Small intestine (tissue), 7 donors: ENCODE data around the gene LDLRAD2. TPM values are rescaled to one million over a fixed set of nuclear protein-coding genes. Genes with fewer than 3 reads are reported as not detected.

Experiments
- DNase-seq, 2 donors: peaks; one replicate each; pipeline versions ENCODE4 v3.0.0 to v3.0.0-alpha.2; 2013
- FAIRE-seq: peaks from 2 replicates; lab custom pipeline; 2012; peaks lifted over from hg19 to GRCh38; lab: Jason Lieb, UNC
- H3K27ac ChIP-seq, 3 donors: one replicate each; pipeline ENCODE4 v1.5.1; 2013; ENCODE audit warnings: low read length in 2 of 3, mild to moderate bottlenecking in 2 of 3, control low read depth in 1 of 3, inconsistent platforms in 1 of 3, low read depth in 1 of 3, moderate library complexity in 1 of 3
- H3K27me3 ChIP-seq, 3 donors: one replicate each; pipeline ENCODE4 v1.6.1; 2013; ENCODE audit warnings: low read length in 3 of 3, inconsistent platforms in 1 of 3; ENCODE audit not compliant: control insufficient read depth in 3 of 3, insufficient read depth in 3 of 3
- H3K36me3 ChIP-seq, 3 donors: one replicate each; pipeline ENCODE4 v1.6.1; 2013; ENCODE audit warnings: low read length in 3 of 3, inconsistent platforms in 1 of 3, low read depth in 1 of 3, mild to moderate bottlenecking in 1 of 3, moderate library complexity in 1 of 3; ENCODE audit not compliant: control insufficient read depth in 3 of 3, insufficient read depth in 2 of 3
- H3K4me1 ChIP-seq, 3 donors: one replicate each; pipeline ENCODE4 v1.6.1; 2013; ENCODE audit warnings: low read length in 2 of 3, inconsistent platforms in 1 of 3, low read depth in 1 of 3, mild to moderate bottlenecking in 1 of 3, moderate library complexity in 1 of 3; ENCODE audit not compliant: control insufficient read depth in 3 of 3, insufficient read depth in 2 of 3
- H3K4me3 ChIP-seq, 3 donors: one replicate each; pipeline ENCODE4 v1.5.1; 2013; ENCODE audit warnings: low read length in 3 of 3, control low read depth in 1 of 3, inconsistent platforms in 1 of 3, low read depth in 1 of 3, mild to moderate bottlenecking in 1 of 3, moderate library complexity in 1 of 3
- H3K9me3 ChIP-seq, 2 donors: one replicate each; pipeline ENCODE4 v1.6.1; 2013; ENCODE audit warnings: low read depth in 1 of 2, low read length in 1 of 2; ENCODE audit not compliant: control insufficient read depth in 2 of 2, insufficient read depth in 1 of 2
- WGBS, 3 donors: extraction: QIAGEN DNeasy Blood & Tissue Kit; methylation state at CpG; one replicate each; pipeline ENCODE4 v1.1.7; 2013; 5-methylcytosine and 5-hydroxymethylcytosine counted together
- polyA plus RNA-seq, 4 donors: library from polyadenylated mRNA; stranded (reverse) in 3 of 4; unstranded in 1 of 4; fragments of 200-250 nt in 3 of 4; fragments of 120-200 nt in 1 of 4; gene quantifications; one replicate each; pipeline versions ENCODE4 v1.2.1 to v1.2.3, GENCODE V29; 2013
- donor health status: healthy with polysubstance abuse.
- donor health status: control.
- donor health status: control.
- donor health status: Bipolar disorder and iron deficiency.
- donor health status: healthy.

LDLRAD2 gene
- polyA plus RNA-seq, 4 donors, result 0.22 to 1.7 (median 0.83) TPM

DNA sequence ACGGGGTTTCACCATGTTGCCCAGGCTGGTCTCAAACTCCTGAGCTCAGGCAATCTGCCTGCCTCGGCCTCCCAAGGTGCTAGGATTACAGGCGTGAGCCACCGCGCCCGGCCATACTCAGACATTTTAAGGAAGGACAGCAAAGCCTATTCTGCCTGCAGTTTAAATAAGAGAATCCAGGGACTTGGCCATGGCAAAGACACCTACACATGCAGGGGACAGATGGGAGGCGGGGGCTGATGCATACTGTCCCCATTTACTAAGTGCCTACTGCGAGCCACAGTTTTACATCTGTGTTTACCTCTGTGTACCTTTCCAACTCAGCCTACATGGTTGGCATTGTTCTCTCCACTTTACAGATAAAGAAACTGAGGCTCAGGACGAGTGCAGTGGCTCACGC is 25.4 kb downstream of the LDLRAD2 start:
- peaks cover 9 to 96% (median 16%) of the 10 kb centered on the region in 3 donors for H3K36me3 ChIP-seq
- H3K4me3 ChIP-seq, result no peak overlapping the region
- no peak for DNase-seq
- WGBS, 3 donors, result 93 to 95% (median 95%) methylated on average over 10 of the region's 10 CpGs
- H3K4me1 ChIP-seq, result no peaks in the 10 kb centered on the region
- peaks cover 0 to 17% of the 10 kb centered on the region in 2 donors for H3K9me3 ChIP-seq
- FAIRE-seq, result no peak
- no peak overlapping the region for H3K27ac ChIP-seq
- H3K27me3 ChIP-seq, result no peaks in the 10 kb centered on the region

DNA sequence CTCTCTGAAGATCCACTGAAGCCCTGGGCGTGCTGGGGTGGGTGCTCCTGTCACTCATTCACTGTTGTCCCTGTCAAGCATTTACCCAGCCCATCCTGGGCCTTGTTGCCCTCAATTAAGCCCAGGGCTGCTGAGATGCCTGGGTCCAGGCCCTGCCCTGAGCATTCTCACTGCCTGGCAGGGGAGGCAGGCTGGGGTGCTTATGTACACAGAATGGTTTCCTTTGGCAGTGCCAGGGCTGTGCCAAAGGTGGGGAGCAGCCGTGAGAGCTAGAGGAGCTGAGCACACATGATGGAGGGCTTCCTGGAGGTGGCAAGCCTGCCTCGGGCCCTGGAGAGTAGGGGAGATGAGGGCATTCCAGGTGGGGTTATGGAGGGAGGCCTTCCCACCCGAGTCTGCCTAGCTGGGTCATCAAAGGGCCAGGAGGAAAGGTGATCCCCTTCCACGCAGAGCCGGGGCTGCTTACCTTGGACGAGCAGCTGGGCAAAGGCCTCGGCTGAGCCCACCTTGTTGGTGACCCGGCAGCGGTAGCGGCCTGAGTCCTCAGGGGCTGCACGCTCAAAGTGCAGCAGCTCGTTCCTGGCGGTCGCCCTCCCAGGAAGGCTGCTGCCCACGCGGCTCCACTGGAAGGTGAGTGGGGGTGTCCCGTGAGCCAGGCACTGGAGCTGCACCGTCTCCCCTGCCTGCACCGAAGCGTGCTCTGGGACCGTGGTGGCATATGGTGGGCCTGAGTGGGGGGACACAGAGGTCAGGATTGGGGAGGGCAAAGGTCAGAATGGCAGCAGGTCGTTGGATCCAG is 26.5 kb downstream of the LDLRAD2 start:
- 85 to 90% (median 87%) methylated on average over 23 of the region's 23 CpGs for WGBS, 3 donors
- H3K4me1 ChIP-seq, result no peaks in the 10 kb centered on the region
- H3K4me3 ChIP-seq, result no peak overlapping the region
- H3K27me3 ChIP-seq, result no peaks in the 10 kb centered on the region
- no peak for FAIRE-seq
- DNase-seq, result no peak
- peaks cover 0 to 17% of the 10 kb centered on the region in 2 donors for H3K9me3 ChIP-seq
- no peak overlapping the region for H3K27ac ChIP-seq
- H3K36me3 ChIP-seq, result peaks cover 9 to 96% (median 13%) of the 10 kb centered on the region in 3 donors

DNA sequence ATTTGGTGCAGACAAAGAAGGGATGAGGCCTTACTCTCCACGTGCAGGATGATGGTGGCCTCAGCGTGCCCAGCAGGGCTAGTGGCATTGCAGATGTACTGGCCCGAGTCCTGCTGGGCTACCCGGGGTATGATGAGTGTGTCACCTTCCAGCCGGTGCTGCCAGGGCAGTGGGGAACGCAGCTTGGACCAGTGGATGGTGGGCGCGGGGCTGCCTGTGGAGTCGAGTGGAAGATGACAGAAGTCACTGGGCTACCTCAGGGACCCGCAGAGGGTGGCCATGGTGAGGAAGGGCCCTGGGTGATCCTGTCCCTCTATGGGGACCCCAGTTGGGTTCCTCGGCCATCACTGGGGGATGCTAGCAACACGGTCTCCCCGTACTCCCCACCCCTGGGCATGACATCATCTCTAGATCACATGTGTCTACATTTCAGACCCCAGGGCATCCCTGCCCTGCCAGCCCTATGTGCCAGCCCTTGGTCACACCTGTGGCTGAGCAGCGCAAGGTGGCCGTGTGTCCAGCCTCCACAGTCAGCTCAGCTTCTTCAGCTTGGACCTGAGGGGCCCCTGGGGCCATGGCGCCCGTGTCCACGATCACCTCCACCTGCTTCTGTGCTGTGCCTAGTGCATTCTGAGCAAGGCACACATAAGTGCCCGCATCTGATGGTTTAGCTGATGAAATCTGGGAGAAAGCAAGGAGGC is 27.4 kb downstream of the LDLRAD2 start:
- FAIRE-seq (no peak), DNase-seq (no peak)
- H3K4me1 ChIP-seq, result no peaks in the 10 kb centered on the region
- H3K4me3 ChIP-seq, result no peak overlapping the region
- peaks cover 6 to 96% (median 13%) of the 10 kb centered on the region in 3 donors for H3K36me3 ChIP-seq
- H3K27me3 ChIP-seq, result no peaks in the 10 kb centered on the region
- 89 to 94% (median 91%) methylated on average over 16 to 19 of the region's 19 CpGs for WGBS, 3 donors
- no peak overlapping the region for H3K27ac ChIP-seq
- peaks cover 0 to 10% of the 10 kb centered on the region in 2 donors for H3K9me3 ChIP-seq

GRCh38 chr1:21840981-21841380 is 28.9 kb downstream of the LDLRAD2 start:
- Histone ChIP-seq H3K27ac (no peak overlapping the region), H3K9me3 (no peaks in the 10 kb centered on the region), H3K27me3 (no peaks in the 10 kb centered on the region), H3K4me3 (no peak overlapping the region), H3K36me3 (peaks cover 3 to 94% (median 12%) of the 10 kb centered on the region in 3 donors), H3K4me1 (no peaks in the 10 kb centered on the region)
- DNase-seq (no peak), FAIRE-seq (no peak)
- WGBS, 3 donors, result 91 to 94% (median 91%) methylated on average over 13 of the region's 13 CpGs

DNA sequence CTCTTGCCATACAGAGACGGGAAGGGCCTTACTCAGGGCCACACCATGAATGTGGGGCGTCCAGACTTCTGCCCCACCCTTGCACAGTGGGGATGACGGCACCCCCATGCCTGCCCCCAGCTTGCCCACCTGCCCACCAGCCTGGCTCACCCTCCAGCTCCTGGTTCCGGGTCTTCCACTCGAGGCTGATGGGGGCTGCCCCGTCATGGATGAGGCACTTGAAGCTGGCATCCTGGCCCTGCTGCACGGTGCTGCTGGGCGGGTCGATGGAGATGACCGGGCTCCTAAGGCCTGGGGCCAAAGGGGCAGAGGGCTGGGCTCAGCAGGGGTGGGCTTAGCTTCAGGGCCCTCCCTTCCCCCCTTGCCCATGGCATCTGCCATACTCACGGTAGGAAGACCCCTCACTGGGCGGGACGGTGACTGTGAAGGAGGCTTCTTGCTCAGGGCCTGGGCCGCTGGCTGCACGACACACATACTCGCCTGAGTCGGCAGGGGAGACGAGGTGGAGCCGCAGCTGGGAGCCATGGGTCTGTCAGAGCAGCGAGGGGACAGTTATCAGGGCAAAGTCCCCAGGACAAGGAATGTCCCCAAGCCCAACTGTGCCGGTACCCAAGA is 29.9 kb downstream of the LDLRAD2 start:
- no peak overlapping the region for H3K27ac ChIP-seq
- 92% methylated on average over 19 to 21 of the region's 21 CpGs for WGBS, 3 donors
- no peaks in the 10 kb centered on the region for H3K9me3 ChIP-seq
- no peaks in the 10 kb centered on the region for H3K4me1 ChIP-seq
- DNase-seq (no peak), FAIRE-seq (no peak)
- peaks cover 3 to 92% (median 16%) of the 10 kb centered on the region in 3 donors for H3K36me3 ChIP-seq
- no peaks in the 10 kb centered on the region for H3K27me3 ChIP-seq
- H3K4me3 ChIP-seq, result no peak overlapping the region

DNA sequence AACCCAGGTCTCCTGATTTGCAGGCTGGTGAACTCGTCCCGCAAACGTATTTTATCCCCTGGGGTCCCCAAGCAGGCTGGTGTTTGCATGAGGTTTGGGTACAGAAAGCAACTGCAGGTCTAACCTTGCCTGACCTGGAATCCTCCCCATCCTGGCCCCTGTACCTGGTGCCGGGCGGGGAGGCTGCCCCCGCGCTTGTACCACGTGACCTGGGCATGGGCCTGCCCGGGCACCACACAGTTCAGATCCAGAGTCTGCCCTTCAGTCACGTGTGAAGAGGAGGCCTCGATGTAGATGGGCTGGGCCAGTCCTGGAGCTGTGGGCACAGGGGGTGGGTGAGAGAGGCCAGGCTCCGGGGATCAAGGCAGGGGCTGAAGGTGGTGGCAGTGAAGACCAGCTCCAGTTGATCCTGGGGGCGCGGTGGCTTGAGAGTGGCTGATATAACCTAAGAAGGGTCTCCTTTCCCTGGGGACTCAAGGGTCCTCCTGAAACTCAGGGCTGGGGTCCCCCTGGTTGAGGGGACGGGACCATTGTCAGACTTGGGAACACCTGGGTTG is 30.6 kb downstream of the LDLRAD2 start:
- Histone ChIP-seq H3K4me3 (no peak overlapping the region), H3K27me3 (no peaks in the 10 kb centered on the region), H3K36me3 (peaks cover 3 to 92% (median 16%) of the 10 kb centered on the region in 3 donors), H3K4me1 (no peaks in the 10 kb centered on the region), H3K27ac (no peak overlapping the region), H3K9me3 (no peaks in the 10 kb centered on the region)
- 85 to 93% (median 88%) methylated on average over 15 of the region's 15 CpGs for WGBS, 3 donors
- FAIRE-seq, result no peak
- no peak for DNase-seq

GRCh38 chr1:21843208-21843607 is 31.1 kb downstream of the LDLRAD2 start:
- no peak overlapping the region for H3K4me3 ChIP-seq
- FAIRE-seq (no peak), DNase-seq (no peak)
- H3K27me3 ChIP-seq, result no peaks in the 10 kb centered on the region
- H3K4me1 ChIP-seq, result no peaks in the 10 kb centered on the region
- H3K27ac ChIP-seq, result no peak overlapping the region
- 92 to 97% (median 96%) methylated on average over 11 to 13 of the region's 13 CpGs for WGBS, 3 donors
- no peaks in the 10 kb centered on the region for H3K9me3 ChIP-seq
- H3K36me3 ChIP-seq, result peaks cover 3 to 92% (median 16%) of the 10 kb centered on the region in 3 donors

DNA sequence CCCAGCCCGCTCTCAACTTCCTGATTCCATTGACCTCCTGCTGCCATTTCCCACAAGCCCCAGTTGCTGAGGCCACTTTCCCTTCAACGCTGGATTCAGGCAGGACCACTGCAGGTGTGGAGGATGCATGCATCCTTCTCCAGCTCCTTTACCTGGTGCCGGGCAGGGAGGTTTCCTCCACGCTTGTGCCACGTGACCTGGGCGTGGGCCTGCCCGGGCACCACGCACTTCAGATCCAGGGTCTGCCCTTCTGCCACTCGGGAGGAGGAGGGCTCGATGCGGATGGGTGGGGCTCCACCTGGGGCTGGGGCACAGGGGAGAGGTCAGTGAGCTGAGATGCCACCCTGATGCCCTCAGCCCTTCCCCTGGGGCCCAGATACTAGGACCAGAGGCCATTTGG is 31.9 kb downstream of the LDLRAD2 start:
- Histone ChIP-seq H3K9me3 (no peaks in the 10 kb centered on the region), H3K27ac (no peak overlapping the region), H3K36me3 (peaks cover 3 to 92% (median 13%) of the 10 kb centered on the region in 3 donors), H3K27me3 (no peaks in the 10 kb centered on the region), H3K4me1 (no peaks in the 10 kb centered on the region), H3K4me3 (no peak overlapping the region)
- no peak for DNase-seq
- WGBS, 3 donors, result 87 to 88% (median 88%) methylated on average over 11 of the region's 11 CpGs
- no peak for FAIRE-seq
